Left cardiac atrium (tissue), 2 donors: ENCODE data around the gene F5. TPM values are rescaled to one million over a fixed set of nuclear protein-coding genes. Genes with fewer than 3 reads are reported as not detected.

Source experiments
- total RNA-seq, 2 donors: library from RNA; stranded (reverse); fragmentation: NEBNext Ultra II Directional; extraction: Animal tissue kit (Norgen Biotek cat#: 25700); gene quantifications; one replicate each; pipeline ENCODE4 v1.2.1, GENCODE V29; 2021
- donor health status: DM: no; HTN: yes; CAD: no; lungs with severe emphysema.
- donor health status: DM: yes; HTN: yes; CAD: no.

The F5 gene
- total RNA-seq, 2 donors from 2014 or later: 17.8 to 20.9 TPM

Other genes starting within 250 kb of the F5 start
- gene NME7, start 218.7 kb downstream of the F5 start, total RNA-seq: 10 to 100 TPM in 1 of 2 donors, 1 to 10 TPM in 1; 7.7 to 10.3 TPM
- 10 to 100 TPM; 21.7 to 22.6 TPM for gene BLZF1, start 218.3 kb downstream of the F5 start, total RNA-seq
- 1 to 10 TPM; 1.1 to 1.6 TPM for gene CCDC181, start 159.0 kb downstream of the F5 start, total RNA-seq
- 10 to 100 TPM; 17.8 to 28.7 TPM for gene SLC19A2, start 100.5 kb downstream of the F5 start, total RNA-seq
- gene SELP, start 43.6 kb upstream of the F5 start, total RNA-seq: 10 to 100 TPM; 12.4 to 22.5 TPM
- gene SELL, start 125.1 kb upstream of the F5 start, total RNA-seq: 1 to 10 TPM; 3.0 to 4.7 TPM
- 1 to 10 TPM in 1 of 2 donors, under 1 TPM in 1; 0.59 to 3.6 TPM for gene SELE, start 147.6 kb upstream of the F5 start, total RNA-seq
- gene METTL18, start 208.4 kb upstream of the F5 start, total RNA-seq: 1 to 10 TPM; 5.1 to 6.3 TPM